ENCODE data around the gene SHISA4. TPM values are rescaled to one million over a fixed set of nuclear protein-coding genes. Genes with fewer than 3 reads are reported as not detected.

Gene SHISA4
- total RNA-seq, 1 donor from 2014 or later, result 10.1 TPM

DNA sequence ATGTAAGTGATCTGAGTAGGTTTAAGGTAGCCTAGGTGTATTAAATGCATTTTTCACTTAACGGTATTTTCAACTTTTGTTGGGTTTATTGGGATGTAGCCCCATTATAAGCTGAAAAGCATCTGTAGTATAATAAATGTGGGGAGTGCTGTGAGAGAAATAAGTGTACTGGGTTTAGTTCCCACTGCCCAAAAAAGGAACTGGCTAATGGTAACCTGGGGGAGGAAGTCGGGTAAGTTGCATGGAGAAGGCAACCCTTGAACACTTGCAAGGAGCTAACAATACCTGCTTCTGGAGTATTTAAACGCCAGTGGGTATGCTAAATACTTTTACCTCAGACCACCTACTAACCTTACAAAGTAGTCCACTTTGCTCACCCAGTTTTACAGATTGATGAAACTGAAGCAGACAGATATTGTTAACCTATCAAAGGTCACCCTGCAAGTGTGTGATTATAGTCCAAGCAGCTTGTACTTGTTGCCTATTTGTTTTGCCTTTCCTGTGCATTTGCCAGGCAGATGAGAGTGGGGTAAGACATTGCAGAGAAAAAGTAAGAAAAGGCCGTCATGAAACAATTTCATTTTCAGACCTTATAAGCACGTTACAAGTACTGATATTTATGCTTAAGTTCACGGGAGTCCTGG is 7.6 kb upstream of the SHISA4 start:
- H3K9me3 Mint-ChIP-seq (ENCODE audit: unreplicated experiment), result no peaks in the 10 kb centered on the region
- Histone ChIP-seq H3K4me2 (ENCODE audit: low read length) (no peak overlapping the region), H3K9ac (ENCODE audit: low read length) (no peak overlapping the region), H3K27ac (ENCODE audit: low read depth, low read length) (no peak overlapping the region), H3K9me3 (ENCODE audit: insufficient read depth, low read depth, low read length) (no peaks in the 10 kb centered on the region), H2AFZ (ENCODE audit: low read depth, low read length) (no peak overlapping the region), H3K27me3 (ENCODE audit: insufficient read depth, low read length) (no peaks in the 10 kb centered on the region), H3K4me3 (ENCODE audit: insufficient read depth, low read depth, low read length) (no peak overlapping the region), H3K4me1 (ENCODE audit: insufficient read depth, low read length) (peaks cover 23% of the 10 kb centered on the region), H3K79me2 (ENCODE audit: insufficient read depth, low read length) (no peaks in the 10 kb centered on the region), H3K36me3 (ENCODE audit: insufficient read depth, low read length) (peaks cover 5% of the 10 kb centered on the region), H4K20me1 (ENCODE audit: insufficient read depth, low read length) (no peaks in the 10 kb centered on the region)
- H3K27me3 Mint-ChIP-seq (ENCODE audit: low read depth, unreplicated experiment), result peaks cover 1% of the 10 kb centered on the region
- no peak for DNase-seq (ENCODE audit: low read depth)
- FAIRE-seq, result no peak
- H3K4me3 Mint-ChIP-seq (ENCODE audit: unreplicated experiment), result no peak overlapping the region
- TF ChIP-seq, protein P1, sequence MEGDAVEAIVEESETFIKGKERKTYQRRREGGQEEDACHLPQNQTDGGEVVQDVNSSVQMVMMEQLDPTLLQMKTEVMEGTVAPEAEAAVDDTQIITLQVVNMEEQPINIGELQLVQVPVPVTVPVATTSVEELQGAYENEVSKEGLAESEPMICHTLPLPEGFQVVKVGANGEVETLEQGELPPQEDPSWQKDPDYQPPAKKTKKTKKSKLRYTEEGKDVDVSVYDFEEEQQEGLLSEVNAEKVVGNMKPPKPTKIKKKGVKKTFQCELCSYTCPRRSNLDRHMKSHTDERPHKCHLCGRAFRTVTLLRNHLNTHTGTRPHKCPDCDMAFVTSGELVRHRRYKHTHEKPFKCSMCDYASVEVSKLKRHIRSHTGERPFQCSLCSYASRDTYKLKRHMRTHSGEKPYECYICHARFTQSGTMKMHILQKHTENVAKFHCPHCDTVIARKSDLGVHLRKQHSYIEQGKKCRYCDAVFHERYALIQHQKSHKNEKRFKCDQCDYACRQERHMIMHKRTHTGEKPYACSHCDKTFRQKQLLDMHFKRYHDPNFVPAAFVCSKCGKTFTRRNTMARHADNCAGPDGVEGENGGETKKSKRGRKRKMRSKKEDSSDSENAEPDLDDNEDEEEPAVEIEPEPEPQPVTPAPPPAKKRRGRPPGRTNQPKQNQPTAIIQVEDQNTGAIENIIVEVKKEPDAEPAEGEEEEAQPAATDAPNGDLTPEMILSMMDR (IDR thresholded peaks at IDR 0.05; ENCODE audit: insufficient read depth, low read depth, low read length), result no peak
- TF ChIP-seq EZH2 (IDR thresholded peaks at IDR 0.05; ENCODE audit: insufficient read depth, low read length), result no peak
- H3K4me1 Mint-ChIP-seq (ENCODE audit: low read depth, unreplicated experiment), result peaks cover 32% of the 10 kb centered on the region
- H3K27ac Mint-ChIP-seq (ENCODE audit: unreplicated experiment), result no peak overlapping the region
- H3K36me3 Mint-ChIP-seq (ENCODE audit: low read depth, unreplicated experiment), result no peaks in the 10 kb centered on the region

DNA sequence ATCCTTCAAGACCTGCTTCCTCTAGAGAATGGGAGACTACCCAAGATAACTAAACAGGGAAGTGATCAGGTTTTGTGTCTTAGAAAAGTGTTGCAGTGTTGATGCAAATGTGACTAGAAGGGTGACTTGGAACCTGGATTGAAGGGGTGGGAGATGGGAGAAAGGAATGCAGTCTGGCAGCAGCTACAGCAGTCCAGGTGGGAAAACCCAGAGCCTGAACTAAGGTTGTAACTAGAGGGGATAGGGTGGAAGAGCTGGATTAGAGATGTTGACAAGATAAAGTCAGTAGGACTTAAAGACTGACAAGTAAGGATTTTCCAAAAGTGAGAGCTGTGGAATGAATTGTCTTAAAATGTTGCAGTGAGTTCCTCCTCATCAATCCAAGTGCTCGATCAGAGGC is 7.1 kb upstream of the SHISA4 start:
- peaks cover 32% of the 10 kb centered on the region for H3K4me1 Mint-ChIP-seq (ENCODE audit: low read depth, unreplicated experiment)
- H3K9ac ChIP-seq (ENCODE audit: low read length), result no peak overlapping the region
- no peaks in the 10 kb centered on the region for H3K9me3 Mint-ChIP-seq (ENCODE audit: unreplicated experiment)
- no peaks in the 10 kb centered on the region for H4K20me1 ChIP-seq (ENCODE audit: insufficient read depth, low read length)
- H3K36me3 Mint-ChIP-seq (ENCODE audit: low read depth, unreplicated experiment), result no peaks in the 10 kb centered on the region
- H3K27ac Mint-ChIP-seq (ENCODE audit: unreplicated experiment), result no peak overlapping the region
- H3K9me3 ChIP-seq (ENCODE audit: insufficient read depth, low read depth, low read length), result no peaks in the 10 kb centered on the region
- no peak for FAIRE-seq
- no peak overlapping the region for H2AFZ ChIP-seq (ENCODE audit: low read depth, low read length)
- H3K4me2 ChIP-seq (ENCODE audit: low read length), result no peak overlapping the region
- H3K27ac ChIP-seq (ENCODE audit: low read depth, low read length), result no peak overlapping the region
- no peak overlapping the region for H3K4me3 Mint-ChIP-seq (ENCODE audit: unreplicated experiment)
- H3K79me2 ChIP-seq (ENCODE audit: insufficient read depth, low read length), result no peaks in the 10 kb centered on the region
- no peaks in the 10 kb centered on the region for H3K27me3 ChIP-seq (ENCODE audit: insufficient read depth, low read length)
- H3K36me3 ChIP-seq (ENCODE audit: insufficient read depth, low read length), result peaks cover under 1% of the 10 kb centered on the region
- H3K4me1 ChIP-seq (ENCODE audit: insufficient read depth, low read length), result peaks cover 23% of the 10 kb centered on the region
- H3K27me3 Mint-ChIP-seq (ENCODE audit: low read depth, unreplicated experiment), result peaks cover 1% of the 10 kb centered on the region
- no peak overlapping the region for H3K4me3 ChIP-seq (ENCODE audit: insufficient read depth, low read depth, low read length)
- no peak for DNase-seq (ENCODE audit: low read depth)
- TF ChIP-seq, protein P1 (IDR thresholded peaks at IDR 0.05; ENCODE audit: insufficient read depth, low read depth, low read length), result no peak
- no peak for TF ChIP-seq EZH2 (IDR thresholded peaks at IDR 0.05; ENCODE audit: insufficient read depth, low read length)

- Histone ChIP-seq H3K36me3 (ENCODE audit: insufficient read depth, low read length) (no peaks in the 10 kb centered on the region), H2AFZ (ENCODE audit: low read depth, low read length) (no peak overlapping the region), H3K9ac (ENCODE audit: low read length) (no peak overlapping the region), H3K79me2 (ENCODE audit: insufficient read depth, low read length) (no peaks in the 10 kb centered on the region), H3K4me2 (ENCODE audit: low read length) (peak overlapping the region; percentile 58), H4K20me1 (ENCODE audit: insufficient read depth, low read length) (no peaks in the 10 kb centered on the region), H3K4me3 (ENCODE audit: insufficient read depth, low read depth, low read length) (no peak overlapping the region), H3K4me1 (ENCODE audit: insufficient read depth, low read length) (peaks cover 23% of the 10 kb centered on the region), H3K9me3 (ENCODE audit: insufficient read depth, low read depth, low read length) (no peaks in the 10 kb centered on the region), H3K27ac (ENCODE audit: low read depth, low read length) (peak overlapping the region; percentile 33), H3K27me3 (ENCODE audit: insufficient read depth, low read length) (no peaks in the 10 kb centered on the region)
- H3K36me3 Mint-ChIP-seq (ENCODE audit: low read depth, unreplicated experiment), result no peaks in the 10 kb centered on the region
- FAIRE-seq (peak; percentile 98), DNase-seq (ENCODE audit: low read depth) (peak; percentile 83)
- H3K4me1 Mint-ChIP-seq (ENCODE audit: low read depth, unreplicated experiment), result peaks cover 33% of the 10 kb centered on the region
- H3K27me3 Mint-ChIP-seq (ENCODE audit: low read depth, unreplicated experiment), result peaks cover 7% of the 10 kb centered on the region
- no peaks in the 10 kb centered on the region for H3K9me3 Mint-ChIP-seq (ENCODE audit: unreplicated experiment)
- no peak overlapping the region for H3K4me3 Mint-ChIP-seq (ENCODE audit: unreplicated experiment)
- H3K27ac Mint-ChIP-seq (ENCODE audit: unreplicated experiment), result peak overlapping the region; percentile 75
- TF ChIP-seq, protein P1 (IDR thresholded peaks at IDR 0.05; ENCODE audit: insufficient read depth, low read depth, low read length), result peak; percentile 38
- no peak for TF ChIP-seq EZH2 (IDR thresholded peaks at IDR 0.05; ENCODE audit: insufficient read depth, low read length)
Measured at GRCh38 chr1:201882665-201883132, 6.0 kb upstream of the SHISA4 start.
